RWPE1 (cell line): ENCODE measurements around the gene ARHGEF12.
A peak's percentile ranks its signal among the peaks of the same experiment; 100 is the strongest.

Source experiments
- CTCF ChIA-PET: fragments of 350-600 bp; sonication (Branson Sonifier 250); formaldehyde crosslinking; extraction: SDS; loops from one replicate; lab custom pipeline; 2021; lab: Yijun Ruan, JAX
- POLR2A ChIA-PET: fragments of 400-600 bp; formaldehyde crosslinking; extraction: SDS; loops from one replicate; lab custom pipeline; 2020; ENCODE audit warnings: antibody characterized with exemption; ENCODE audit not compliant: low non-redundant PET; lab: Yijun Ruan, JAX
- DNase-seq: peaks from one replicate; pipeline ENCODE4 v3.0.0; 2012; ENCODE audit warnings: low spot score
- H3K27ac ChIP-seq: fragments of 450-650 bp; 2 replicates; pipeline ENCODE4 v1.5.1; 2017
- TF ChIP-seq, protein P1 (sequence below): fragments of 450-650 bp; conservative IDR thresholded peaks from 2 replicates; pipeline ENCODE4 v1.5.1; 2017; ENCODE audit warnings: low read depth, mild to moderate bottlenecking

ARHGEF12 gene

DNA sequence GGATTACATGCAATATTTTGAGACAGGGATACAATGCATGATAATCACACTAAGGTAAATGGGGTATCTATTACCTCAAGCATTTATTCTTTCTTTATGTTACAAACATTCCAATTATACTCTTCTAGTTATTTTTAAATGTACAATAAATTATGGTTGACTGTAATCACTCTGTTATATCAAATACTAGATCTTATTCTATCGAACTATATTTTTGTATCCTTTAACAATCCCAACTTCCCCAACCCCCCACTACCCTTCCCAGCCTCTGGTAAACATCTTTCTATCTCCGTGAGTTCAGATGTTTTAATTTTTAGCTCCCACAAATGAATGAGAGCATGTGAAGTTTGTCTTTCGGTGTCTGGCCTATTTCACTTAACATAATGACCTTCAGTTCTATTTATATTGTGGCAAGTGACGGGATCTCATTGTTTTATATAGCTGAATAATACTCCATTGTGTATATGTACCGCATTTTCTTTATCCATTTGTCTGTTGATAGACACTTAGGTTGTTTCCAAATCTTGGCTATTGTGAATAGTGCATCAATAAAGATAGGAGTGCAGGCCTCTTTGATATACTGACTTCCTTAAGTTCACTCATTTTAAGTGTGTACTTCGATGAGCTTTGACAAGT lies 40.5 kb downstream of the ARHGEF12 start:
- CTCF ChIA-PET, result no interaction called here
- POLR2A ChIA-PET, result no interaction called here
- TF ChIP-seq, protein P1, sequence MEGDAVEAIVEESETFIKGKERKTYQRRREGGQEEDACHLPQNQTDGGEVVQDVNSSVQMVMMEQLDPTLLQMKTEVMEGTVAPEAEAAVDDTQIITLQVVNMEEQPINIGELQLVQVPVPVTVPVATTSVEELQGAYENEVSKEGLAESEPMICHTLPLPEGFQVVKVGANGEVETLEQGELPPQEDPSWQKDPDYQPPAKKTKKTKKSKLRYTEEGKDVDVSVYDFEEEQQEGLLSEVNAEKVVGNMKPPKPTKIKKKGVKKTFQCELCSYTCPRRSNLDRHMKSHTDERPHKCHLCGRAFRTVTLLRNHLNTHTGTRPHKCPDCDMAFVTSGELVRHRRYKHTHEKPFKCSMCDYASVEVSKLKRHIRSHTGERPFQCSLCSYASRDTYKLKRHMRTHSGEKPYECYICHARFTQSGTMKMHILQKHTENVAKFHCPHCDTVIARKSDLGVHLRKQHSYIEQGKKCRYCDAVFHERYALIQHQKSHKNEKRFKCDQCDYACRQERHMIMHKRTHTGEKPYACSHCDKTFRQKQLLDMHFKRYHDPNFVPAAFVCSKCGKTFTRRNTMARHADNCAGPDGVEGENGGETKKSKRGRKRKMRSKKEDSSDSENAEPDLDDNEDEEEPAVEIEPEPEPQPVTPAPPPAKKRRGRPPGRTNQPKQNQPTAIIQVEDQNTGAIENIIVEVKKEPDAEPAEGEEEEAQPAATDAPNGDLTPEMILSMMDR, result no peak
- no peak for DNase-seq
- no peak overlapping the region for H3K27ac ChIP-seq

DNA sequence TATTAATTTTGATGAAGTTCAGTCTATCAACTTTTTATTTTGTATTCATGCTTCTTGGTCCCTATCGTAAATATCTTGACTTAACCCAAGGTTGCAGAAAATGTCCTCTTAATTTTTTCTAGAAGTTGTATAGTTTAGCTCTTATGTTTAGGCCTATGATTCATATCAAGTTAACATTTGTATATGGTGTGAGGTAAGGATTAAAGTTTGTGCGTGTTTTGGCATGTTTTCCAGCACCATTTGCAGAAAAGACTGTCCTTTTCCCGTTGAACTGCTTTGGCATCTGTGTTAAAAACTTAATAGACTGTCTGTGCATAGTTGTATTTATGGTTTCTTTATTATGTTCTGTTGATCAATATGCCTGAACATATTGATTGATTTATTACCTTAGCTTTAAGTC lies 42.3 kb downstream of the ARHGEF12 start:
- no peak for DNase-seq
- no peak overlapping the region for H3K27ac ChIP-seq
- CTCF ChIA-PET, result no interaction called here
- POLR2A ChIA-PET, result no interaction called here
- TF ChIP-seq, protein P1, result no peak

DNA sequence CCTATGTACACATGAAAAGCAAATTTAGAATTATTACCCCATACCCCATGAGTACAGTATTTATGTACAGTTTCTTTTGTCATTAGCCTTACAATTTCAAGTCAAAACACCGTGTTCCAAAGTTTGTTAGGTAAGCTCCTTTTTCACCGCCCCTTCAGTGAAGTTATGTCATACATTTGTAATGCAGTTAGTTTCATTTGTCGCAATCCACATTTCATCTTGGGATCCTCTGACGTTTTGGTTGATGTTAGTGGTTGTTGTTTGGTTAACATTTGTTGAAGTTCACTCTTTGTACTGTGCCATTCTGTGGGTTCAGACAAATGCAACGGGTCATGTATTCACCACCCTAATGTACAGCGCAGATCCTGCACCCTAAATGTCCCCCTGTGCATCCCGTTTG lies 45.2 kb downstream of the ARHGEF12 start:
- POLR2A ChIA-PET, result no interaction called here
- TF ChIP-seq, protein P1, result no peak
- no peak for DNase-seq
- CTCF ChIA-PET, result no interaction called here
- no peak overlapping the region for H3K27ac ChIP-seq

DNA sequence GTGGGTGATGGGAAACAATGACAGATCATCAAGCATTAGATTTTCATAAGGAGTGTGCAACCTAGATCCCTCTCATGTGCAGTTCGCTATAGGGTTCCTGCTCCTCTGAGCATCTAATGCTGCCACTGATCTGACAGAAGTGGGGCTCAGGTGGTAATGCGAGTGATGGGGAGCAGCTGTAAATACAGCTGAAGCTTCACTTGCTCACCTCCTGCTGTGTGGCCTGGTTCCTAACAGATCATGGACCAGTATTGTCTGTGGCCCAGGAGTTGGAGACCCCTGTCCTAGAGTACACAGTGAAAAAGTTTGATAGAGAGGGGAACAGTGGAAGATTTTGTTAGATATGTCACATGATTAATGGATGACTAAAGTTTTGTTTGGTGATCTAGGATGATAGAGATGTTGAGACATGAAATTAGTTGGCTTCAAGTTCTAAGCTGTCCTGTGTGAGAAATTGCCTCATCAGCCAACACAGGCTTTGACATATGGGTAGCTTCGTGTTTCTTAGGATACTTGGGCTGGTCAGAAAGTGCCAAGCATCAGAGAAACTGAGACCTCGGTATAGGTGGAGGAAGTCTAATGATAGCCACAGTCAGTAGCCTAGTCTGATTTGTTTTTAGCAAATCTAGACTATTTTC lies 47.4 kb downstream of the ARHGEF12 start:
- POLR2A ChIA-PET, result no interaction called here
- TF ChIP-seq, protein P1, result no peak
- CTCF ChIA-PET, result no interaction called here
- peak; percentile 23 for DNase-seq
- H3K27ac ChIP-seq, result peak overlapping the region; percentile 66

DNA sequence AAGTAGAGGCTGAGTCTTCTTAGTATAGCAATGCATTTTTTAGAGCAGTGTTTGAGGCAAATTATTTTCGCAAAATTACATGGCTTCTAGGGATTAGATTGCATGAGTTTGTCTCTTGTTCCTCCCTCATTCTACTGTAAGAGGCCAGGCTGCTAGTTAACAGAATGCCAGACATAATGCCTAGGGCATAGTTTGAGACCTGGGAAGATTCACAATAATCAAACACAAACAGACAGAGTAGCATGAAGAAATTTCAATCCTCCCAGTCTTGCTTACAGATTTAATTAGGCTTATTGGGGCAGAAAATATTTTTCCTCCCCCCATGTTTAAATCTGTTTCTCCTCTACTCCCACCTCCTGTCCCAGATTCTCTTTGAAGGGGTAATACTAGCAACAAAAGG lies 48.3 kb downstream of the ARHGEF12 start:
- POLR2A ChIA-PET, result no interaction called here
- H3K27ac ChIP-seq, result no peak overlapping the region
- CTCF ChIA-PET, result no interaction called here
- DNase-seq, result no peak
- TF ChIP-seq, protein P1, result no peak

DNA sequence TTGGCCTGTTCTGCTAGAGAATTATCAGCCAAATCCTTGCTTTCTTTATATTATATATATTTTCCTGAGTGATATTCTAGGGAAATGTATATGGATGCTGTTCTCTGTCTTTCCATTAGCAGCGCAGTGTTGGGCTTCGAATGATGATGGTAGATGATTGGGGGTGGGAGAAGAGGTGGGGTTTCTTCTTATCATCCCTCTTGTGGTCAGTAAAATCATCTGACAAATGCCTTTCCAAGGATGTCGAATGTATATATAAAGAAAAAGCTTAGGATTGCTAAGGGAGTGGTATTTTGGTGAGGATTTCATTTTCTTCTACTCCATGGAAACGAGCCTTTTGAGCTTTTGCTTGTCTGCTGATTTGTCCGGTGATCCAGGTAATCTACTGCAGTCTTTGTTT lies 48.9 kb downstream of the ARHGEF12 start:
- no peak for DNase-seq
- H3K27ac ChIP-seq, result no peak overlapping the region
- ChIA-PET CTCF (no interaction called here), POLR2A (no interaction called here)
- TF ChIP-seq, protein P1, result no peak
